ENCODE data around the gene PSAPL1.

- TF ChIP-seq MXI1 (conservative IDR thresholded peaks at IDR 0.05; ENCODE audit: poor library complexity, severe bottlenecking), result no peak
- no peak for TF ChIP-seq CTCF (IDR thresholded peaks at IDR 0.05; ENCODE audit: poor library complexity, severe bottlenecking)
- TF ChIP-seq POLR2AphosphoS5 (IDR thresholded peaks at IDR 0.05), result no peak
- TF ChIP-seq SMC3 (conservative IDR thresholded peaks at IDR 0.05; ENCODE audit: poor library complexity), result no peak
- no peak for TF ChIP-seq REST (IDR thresholded peaks at IDR 0.05; ENCODE audit: borderline replicate concordance)
- TF ChIP-seq RAD21 (conservative IDR thresholded peaks at IDR 0.05), result no peak
These were observed 26.6 kb downstream of the PSAPL1 start for GRCh38 chr4:7408166-7408565.
